BLaER1 treated with 17β-estradiol and CSF1 and Interleukin-3, amounts not matched to agents 10 nM and 100 nM (cell line): ENCODE measurements around the gene TNNC2.

Experiments used
- H3K27ac ChIP-seq, 11 experiments: shearing (Covaris generic); formaldehyde crosslinking; 2 replicates each; pipeline ENCODE4 v1.8.1; 2022
- H3K27me3 ChIP-seq, 11 experiments: shearing (Covaris generic); formaldehyde crosslinking; 2 replicates each; pipeline ENCODE4 v1.8.1; 2022
- H3K36me3 ChIP-seq, 11 experiments: shearing (Covaris generic); formaldehyde crosslinking; 2 replicates each; pipeline ENCODE4 v1.8.1; 2022
- H3K4me1 ChIP-seq, 10 experiments: shearing (Covaris generic); formaldehyde crosslinking; 2 replicates each; pipeline ENCODE4 v1.8.1; 2022
- H3K4me2 ChIP-seq, 11 experiments: shearing (Covaris generic); formaldehyde crosslinking; 2 replicates each; pipeline ENCODE4 v1.8.1; 2022
- H3K4me3 ChIP-seq, 10 experiments: shearing (Covaris generic); formaldehyde crosslinking; 2 replicates each; pipeline ENCODE4 v1.8.1; 2022
- H3K9ac ChIP-seq, 11 experiments: shearing (Covaris generic); formaldehyde crosslinking; 2 replicates each; pipeline ENCODE4 v1.8.1; 2022
- H3K9me3 ChIP-seq, 11 experiments: shearing (Covaris generic); formaldehyde crosslinking; replicated peaks in 1 of 11; 2 replicates each; pipeline ENCODE4 v1.8.1; 2022
- H4K20me1 ChIP-seq, 11 experiments: shearing (Covaris generic); formaldehyde crosslinking; 2 replicates each; pipeline ENCODE4 v1.8.1; 2022
- Cebpa-rat ChIP-seq, 11 experiments: shearing (Covaris generic); IDR thresholded peaks; 2 replicates each; pipeline ENCODE4 v1.8.1; 2022

TNNC2 gene

DNA sequence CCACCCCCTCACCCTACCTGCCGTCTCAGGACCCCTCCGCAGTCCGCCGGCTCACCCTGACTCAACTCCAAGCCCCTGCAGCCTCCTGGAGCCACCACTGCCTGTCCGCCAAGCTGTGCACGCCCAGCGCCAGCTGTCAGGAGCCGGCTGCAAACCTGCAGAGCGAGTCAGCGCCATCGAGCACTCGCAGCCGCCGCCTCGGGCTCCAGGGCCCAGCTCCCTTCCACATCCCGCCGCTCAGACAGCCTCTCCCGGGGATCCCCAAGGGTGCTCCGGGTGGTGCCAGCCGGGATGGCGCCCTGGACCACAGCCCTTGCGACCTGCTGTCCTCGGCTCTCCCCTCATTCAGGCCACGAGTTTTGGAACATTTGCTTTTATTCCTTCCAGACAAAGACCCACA lies 4.3 kb downstream of the TNNC2 start:
- no peak for TF ChIP-seq Cebpa-rat (IDR thresholded peaks at IDR 0.05)
- H3K9me3 ChIP-seq, result no peaks in the 10 kb centered on the region
- peak overlapping the region in 2 of 10 experiments; percentile 5 to 22; a peak in 2 of 20 replicates for H3K4me3 ChIP-seq
- H3K9ac ChIP-seq, result 0 out of 22 replicates have a peak overlapping the region, but pooled peaks of 1 of the 11 experiments have one; percentile 46
- peaks cover 6 to 21% (median 15%) of the 10 kb centered on the region in 10 experiments; a peak in 19 of 20 replicates for H3K4me1 ChIP-seq
- peaks cover 0 to 16% (median 0%) of the 10 kb centered on the region in 11 experiments; a peak in 5 of 22 replicates for H4K20me1 ChIP-seq
- peak overlapping the region; percentile 30 to 62 (median 49); a peak in 20 of 22 replicates for H3K4me2 ChIP-seq
- H3K36me3 ChIP-seq, result no peaks in the 10 kb centered on the region; a peak in 1 of 22 replicates
- H3K27me3 ChIP-seq, result peaks cover 29 to 53% (median 45%) of the 10 kb centered on the region in 11 experiments
- H3K27ac ChIP-seq, result no peak overlapping the region

DNA sequence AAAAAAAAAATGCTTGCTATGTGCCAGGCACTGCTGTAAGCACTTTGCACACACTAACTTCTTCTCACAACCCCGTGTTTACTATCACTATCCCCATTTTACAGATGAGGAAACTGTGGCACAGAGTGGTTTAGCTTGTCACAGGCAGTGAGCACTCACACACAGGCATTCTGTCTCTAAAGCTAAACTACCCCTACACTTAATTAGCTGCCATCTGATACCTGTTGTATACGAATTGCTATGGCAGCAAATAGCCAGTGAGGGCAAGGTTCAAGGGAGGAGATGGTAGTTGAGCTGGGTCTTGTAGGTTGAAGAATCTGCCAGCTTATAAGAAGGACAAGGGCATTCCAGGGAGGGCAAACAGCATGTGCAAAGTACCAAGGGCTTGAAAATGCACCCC lies 5.2 kb downstream of the TNNC2 start:
- H3K27ac ChIP-seq, result no peak overlapping the region
- no peak overlapping the region for H3K9ac ChIP-seq
- peaks cover 0 to 9% (median 6%) of the 10 kb centered on the region in 11 experiments; a peak in 17 of 22 replicates for H3K36me3 ChIP-seq
- peaks cover 0 to 22% (median 0%) of the 10 kb centered on the region in 11 experiments; a peak in 8 of 22 replicates for H4K20me1 ChIP-seq
- no peak overlapping the region for H3K4me3 ChIP-seq
- H3K27me3 ChIP-seq, result peaks cover 29 to 53% (median 45%) of the 10 kb centered on the region in 11 experiments
- no peak for TF ChIP-seq Cebpa-rat (IDR thresholded peaks at IDR 0.05)
- H3K4me2 ChIP-seq, result no peak overlapping the region
- no peaks in the 10 kb centered on the region for H3K9me3 ChIP-seq
- H3K4me1 ChIP-seq, result peaks cover 6 to 23% (median 16%) of the 10 kb centered on the region in 10 experiments

DNA sequence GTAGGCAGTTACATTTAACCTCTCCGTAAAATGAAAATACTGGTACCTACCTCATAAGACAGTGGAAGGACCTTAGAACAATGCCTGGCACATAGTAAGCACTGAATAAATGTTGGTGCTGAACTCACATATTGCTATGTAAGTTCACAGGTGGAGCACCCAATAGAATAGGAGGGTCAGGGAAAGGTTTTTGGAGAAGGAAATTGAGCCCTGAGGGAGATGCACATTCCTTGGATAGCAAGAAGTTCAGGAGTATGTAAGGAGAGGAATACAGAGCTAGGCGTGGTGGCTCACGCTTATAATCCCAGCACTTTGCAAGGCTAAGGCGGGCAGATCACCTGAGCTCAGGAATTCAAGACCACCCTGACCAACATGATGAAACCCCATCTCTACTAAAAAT lies 7.6 kb downstream of the TNNC2 start:
- Histone ChIP-seq H3K4me1 (peaks cover 8 to 31% (median 19%) of the 10 kb centered on the region in 10 experiments), H3K9ac (no peak overlapping the region), H3K9me3 (no peaks in the 10 kb centered on the region), H3K36me3 (peaks cover 0 to 31% (median 27%) of the 10 kb centered on the region in 11 experiments; a peak in 20 of 22 replicates), H3K27ac (no peak overlapping the region), H3K4me2 (no peak overlapping the region), H3K27me3 (peaks cover 29 to 39% (median 34%) of the 10 kb centered on the region in 11 experiments), H4K20me1 (peaks cover 0 to 39% (median 0%) of the 10 kb centered on the region in 11 experiments; a peak in 10 of 22 replicates), H3K4me3 (no peak overlapping the region)
- TF ChIP-seq Cebpa-rat (IDR thresholded peaks at IDR 0.05), result no peak

DNA sequence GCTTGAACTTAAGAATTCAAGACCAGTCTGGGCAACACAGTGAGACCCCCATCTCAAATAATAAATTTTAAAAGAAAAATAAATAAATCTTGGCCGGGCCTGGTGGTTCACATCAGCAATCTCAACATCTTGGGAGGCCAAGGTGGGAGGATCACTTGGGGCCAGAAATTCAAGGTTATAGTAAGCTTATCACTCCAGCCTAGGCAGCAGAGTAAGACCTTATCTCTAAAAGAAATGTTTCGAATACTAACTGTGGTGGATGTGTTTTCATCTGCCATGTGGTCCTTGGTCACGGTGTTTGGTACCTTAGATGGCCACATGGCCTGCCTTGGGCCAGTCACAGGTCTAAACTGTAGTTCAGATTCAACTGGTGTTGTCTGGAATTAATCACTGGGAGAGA lies 8.9 kb downstream of the TNNC2 start:
- no peak overlapping the region for H3K27ac ChIP-seq

DNA sequence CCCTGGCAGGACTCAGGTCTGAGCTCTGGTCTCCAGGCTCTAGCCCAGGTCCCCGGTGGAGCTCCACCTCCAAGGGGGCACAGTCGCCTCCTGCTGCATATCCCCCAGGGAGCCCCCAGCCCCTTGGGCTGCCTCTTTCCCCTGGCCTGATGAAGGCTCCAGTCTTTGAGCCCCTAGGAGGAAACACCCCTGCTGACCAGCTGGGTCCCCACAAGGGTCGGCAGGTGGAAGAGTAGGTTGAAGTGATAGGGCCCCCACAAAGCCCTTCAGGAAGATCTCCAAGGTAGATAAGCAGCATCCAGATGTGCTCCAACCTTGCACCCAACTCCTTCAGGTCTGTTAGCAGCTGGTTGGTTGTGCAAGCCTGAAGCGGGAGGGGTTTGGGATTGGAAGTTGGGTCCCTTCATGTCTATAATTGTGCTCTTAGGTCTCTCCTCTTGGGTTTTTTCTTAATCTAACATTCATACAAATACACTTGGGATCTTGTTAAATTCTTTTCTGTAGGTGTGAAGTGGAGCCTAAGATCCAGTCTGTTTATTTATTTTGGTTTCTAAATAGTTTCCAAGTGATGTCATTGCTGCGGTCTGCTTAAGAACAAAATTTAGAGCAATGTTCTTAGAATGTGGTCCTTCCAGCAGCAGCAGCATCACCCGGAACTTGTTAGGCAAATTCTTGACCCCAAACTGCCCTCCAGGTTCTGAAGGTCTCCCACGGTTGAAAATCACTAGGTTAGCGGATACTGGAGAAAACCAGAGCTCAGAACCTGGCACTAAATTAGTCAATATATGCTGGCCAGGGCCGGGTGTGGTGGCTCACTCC lies 9.5 kb downstream of the TNNC2 start:
- Histone ChIP-seq H3K9ac (no peak overlapping the region), H3K9me3 (no peaks in the 10 kb centered on the region), H4K20me1 (peaks cover 0 to 25% (median 0%) of the 10 kb centered on the region in 11 experiments; a peak in 10 of 22 replicates), H3K27ac (no peak overlapping the region), H3K27me3 (peaks cover 10 to 27% (median 22%) of the 10 kb centered on the region in 11 experiments), H3K4me2 (no peak overlapping the region), H3K36me3 (peaks cover 0 to 35% (median 30%) of the 10 kb centered on the region in 11 experiments; a peak in 20 of 22 replicates), H3K4me3 (no peak overlapping the region), H3K4me1 (peaks cover 10 to 35% (median 22%) of the 10 kb centered on the region in 10 experiments)
- no peak for TF ChIP-seq Cebpa-rat (IDR thresholded peaks at IDR 0.05)

More for the DNA sequence above, 8.9 kb downstream of the TNNC2 start:
- peaks cover 10 to 35% (median 21%) of the 10 kb centered on the region in 10 experiments for H3K4me1 ChIP-seq
- H3K9ac ChIP-seq, result no peak overlapping the region
- H3K4me2 ChIP-seq, result no peak overlapping the region
- peaks cover 0 to 35% (median 30%) of the 10 kb centered on the region in 11 experiments; a peak in 20 of 22 replicates for H3K36me3 ChIP-seq
- no peak for TF ChIP-seq Cebpa-rat (IDR thresholded peaks at IDR 0.05)
- peaks cover 0 to 31% (median 0%) of the 10 kb centered on the region in 11 experiments; a peak in 10 of 22 replicates for H4K20me1 ChIP-seq
- no peaks in the 10 kb centered on the region for H3K9me3 ChIP-seq
- H3K27me3 ChIP-seq, result peaks cover 17 to 27% (median 23%) of the 10 kb centered on the region in 11 experiments
- no peak overlapping the region for H3K4me3 ChIP-seq

DNA sequence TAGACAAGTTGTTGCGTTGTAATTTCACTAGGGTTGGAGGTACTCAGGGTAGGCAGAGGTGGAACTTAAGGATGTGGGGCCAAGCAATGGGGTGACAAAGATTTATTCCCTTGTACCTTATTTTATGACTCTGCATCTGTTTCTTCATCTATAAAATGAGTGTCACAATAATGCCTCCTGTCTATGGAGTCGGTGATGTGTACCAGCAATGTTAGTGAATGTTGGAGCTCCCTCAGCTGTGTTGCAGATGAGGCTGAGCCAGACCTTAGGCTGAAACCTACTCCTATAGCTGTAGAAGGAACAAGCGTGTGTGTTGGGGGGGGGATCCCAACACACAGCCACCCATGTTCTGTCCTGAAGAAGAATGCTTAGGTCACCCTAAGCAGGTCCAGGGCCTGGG lies 10.2 kb downstream of the TNNC2 start:
- no peak overlapping the region for H3K4me3 ChIP-seq
- H4K20me1 ChIP-seq, result peaks cover 0 to 23% (median 0%) of the 10 kb centered on the region in 11 experiments; a peak in 8 of 22 replicates
- H3K36me3 ChIP-seq, result peaks cover 0 to 38% (median 32%) of the 10 kb centered on the region in 11 experiments; a peak in 20 of 22 replicates
- H3K9ac ChIP-seq, result no peak overlapping the region
- no peak overlapping the region for H3K4me2 ChIP-seq
- peaks cover 0 to 5% (median 3%) of the 10 kb centered on the region in 11 experiments; a peak in 17 of 22 replicates for H3K9me3 ChIP-seq
- no peak overlapping the region for H3K27ac ChIP-seq
- H3K4me1 ChIP-seq, result peaks cover 8 to 35% (median 23%) of the 10 kb centered on the region in 10 experiments
- H3K27me3 ChIP-seq, result peaks cover 4 to 27% (median 22%) of the 10 kb centered on the region in 11 experiments
- TF ChIP-seq Cebpa-rat (IDR thresholded peaks at IDR 0.05), result no peak

DNA sequence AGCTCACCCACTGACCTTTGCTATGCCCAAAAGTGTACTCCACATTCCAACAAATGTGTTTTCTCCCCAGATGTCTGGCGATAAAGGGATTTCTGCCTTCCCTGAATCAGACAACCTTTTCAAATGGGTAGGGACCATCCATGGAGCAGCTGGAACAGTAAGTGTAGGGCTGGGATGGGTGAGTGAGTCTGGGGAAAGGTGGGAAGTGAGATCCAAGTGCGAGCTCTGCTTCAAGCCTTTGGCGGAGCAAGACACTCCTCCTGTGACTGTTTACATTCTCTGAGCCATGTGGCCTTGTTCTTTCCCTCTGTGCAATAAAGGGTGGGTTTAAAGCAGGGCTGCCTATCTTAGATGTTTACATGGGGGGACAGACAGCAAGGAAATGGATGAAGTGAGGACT lies 12.8 kb downstream of the TNNC2 start:
- Histone ChIP-seq H3K27ac (no peak overlapping the region), H3K4me2 (peak overlapping the region in 9 of 11 experiments; percentile 29 to 78 (median 45); a peak in 12 of 22 replicates), H3K4me1 (peaks cover 17 to 46% (median 37%) of the 10 kb centered on the region in 10 experiments), H3K27me3 (peaks cover 0 to 19% (median 14%) of the 10 kb centered on the region in 11 experiments; a peak in 10 of 22 replicates), H4K20me1 (peaks cover 0 to 23% (median 0%) of the 10 kb centered on the region in 11 experiments; a peak in 9 of 22 replicates), H3K36me3 (peaks cover 25 to 64% (median 59%) of the 10 kb centered on the region in 11 experiments), H3K9me3 (peaks cover 0 to 23% (median 20%) of the 10 kb centered on the region in 11 experiments; a peak in 20 of 22 replicates), H3K9ac (no peak overlapping the region; a peak in 1 of 22 replicates), H3K4me3 (peak overlapping the region in 2 of 10 experiments; percentile 22 to 27; a peak in 2 of 20 replicates)
- no peak for TF ChIP-seq Cebpa-rat (IDR thresholded peaks at IDR 0.05)

DNA sequence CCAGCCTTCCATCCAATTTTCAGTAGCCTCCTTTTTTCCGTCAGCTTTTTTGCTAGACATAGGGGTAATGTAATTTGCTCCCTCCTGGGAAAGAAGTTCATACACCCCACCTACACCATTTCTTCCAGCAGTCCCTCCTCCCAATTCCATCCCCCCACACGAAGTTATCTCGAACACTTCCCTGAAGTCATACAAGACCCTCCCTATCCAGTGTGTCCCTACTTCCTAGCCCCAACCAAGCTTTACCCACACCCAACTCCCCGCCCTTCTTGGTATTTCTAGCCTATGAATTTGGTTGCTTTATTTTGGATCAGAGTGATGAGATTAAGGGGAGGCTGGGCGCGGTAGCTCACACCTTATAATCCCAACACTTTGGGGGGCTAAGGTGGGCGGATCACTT lies 13.6 kb downstream of the TNNC2 start:
- peaks cover 21 to 49% (median 39%) of the 10 kb centered on the region in 10 experiments for H3K4me1 ChIP-seq
- H3K27me3 ChIP-seq, result peaks cover 0 to 19% (median 14%) of the 10 kb centered on the region in 11 experiments; a peak in 10 of 22 replicates
- H3K36me3 ChIP-seq, result peaks cover 34 to 72% (median 67%) of the 10 kb centered on the region in 11 experiments
- H3K27ac ChIP-seq, result peak overlapping the region in 9 of 11 experiments; percentile 76 to 92 (median 85); a peak in 18 of 22 replicates
- no peak for TF ChIP-seq Cebpa-rat (IDR thresholded peaks at IDR 0.05)
- peak overlapping the region; percentile 61 to 90 (median 84); a peak in 20 of 22 replicates for H3K9ac ChIP-seq
- H3K4me3 ChIP-seq, result peak overlapping the region in 9 of 10 experiments; percentile 60 to 84 (median 72); a peak in 18 of 20 replicates
- H3K9me3 ChIP-seq, result peaks cover 0 to 23% (median 20%) of the 10 kb centered on the region in 11 experiments; a peak in 20 of 22 replicates
- peak overlapping the region; percentile 78 to 93 (median 87) for H3K4me2 ChIP-seq
- peaks cover 0 to 23% (median 0%) of the 10 kb centered on the region in 11 experiments; a peak in 9 of 22 replicates for H4K20me1 ChIP-seq
